Stimulated activated CD4-positive, alpha-beta T cell treated with anti-CD3 and anti-CD28 coated beads, Interleukin-4, amount 100 ng/mL, for 1 hour (primary cell): ENCODE measurements around the gene TBPL1.
"Not testable (repeated sequence)": the region's sequence is repeated elsewhere in the genome, so short reads cannot be mapped to it uniquely, and the experiment has no call there.

Experiments
- DNase-seq: peaks from one replicate; pipeline ENCODE4 v3.0.0-alpha.2; 2020

The TBPL1 gene

GRCh38 chr6:133952815-133953633, at the start of gene TBPL1:
TSS of gene TBPL1 (plus strand) at chr6:133953224. CDS start at chr6:133980126, 26,902 bp downstream.
- DNase-seq = peak; percentile 92

- DNase-seq = no peak
Observed at GRCh38 chr6:133903855-133904254, 49.2 kb upstream of the TBPL1 start.

- no peak for DNase-seq
Observed at GRCh38 chr6:133906050-133906449, 47.0 kb upstream of the TBPL1 start.

GRCh38 chr6:133916650-133917151, 36.3 kb upstream of the TBPL1 start:
- peak; percentile 78 for DNase-seq

GRCh38 chr6:133917781-133918180, 35.2 kb upstream of the TBPL1 start:
- no peak for DNase-seq

GRCh38 chr6:133918208-133918930, 34.7 kb upstream of the TBPL1 start:
- no peak for DNase-seq

GRCh38 chr6:133919362-133919761, 33.7 kb upstream of the TBPL1 start:
- no peak for DNase-seq

GRCh38 chr6:133921249-133921859, 31.7 kb upstream of the TBPL1 start:
- peak; percentile 63 for DNase-seq

GRCh38 chr6:133923938-133924593, 29.0 kb upstream of the TBPL1 start:
- peak; percentile 37 for DNase-seq

- not testable (repeated sequence) for DNase-seq
Observed at GRCh38 chr6:133931221-133931620, 21.8 kb upstream of the TBPL1 start.

- DNase-seq = not testable (repeated sequence)
Observed at GRCh38 chr6:133936352-133936751, 16.7 kb upstream of the TBPL1 start.

- DNase-seq = no peak
Observed at GRCh38 chr6:133937909-133938308, 15.1 kb upstream of the TBPL1 start.

GRCh38 chr6:133938533-133938932, 14.5 kb upstream of the TBPL1 start:
- no peak for DNase-seq

- DNase-seq = no peak
Observed at GRCh38 chr6:133939778-133940667, 13.0 kb upstream of the TBPL1 start.

- no peak for DNase-seq
Observed at GRCh38 chr6:133945158-133945557, 7.9 kb upstream of the TBPL1 start.

- no peak for DNase-seq
Observed at GRCh38 chr6:133947302-133947900, 5.6 kb upstream of the TBPL1 start.

GRCh38 chr6:133948472-133948871, 4.6 kb upstream of the TBPL1 start:
- DNase-seq = no peak

- no peak for DNase-seq
Observed at GRCh38 chr6:133951227-133951626, 1.8 kb upstream of the TBPL1 start.

- DNase-seq = peak; percentile 36
Observed at GRCh38 chr6:133951881-133952814, 876 bp upstream of the TBPL1 start.
